Dendritic cell treated with granulocyte-macrophage colony-stimulating factor and Interleukin-4, amounts not matched to agents 40 ng/mL and 50 ng/mL, for 4 days (primary cell): Measurements from ENCODE around the gene KIAA0319L.

Source experiments
- H3K27ac Mint-ChIP-seq: one replicate; pipeline ENCODE4 v1.8.0; 2022; ENCODE audit warnings: mild to moderate bottlenecking, mixed read lengths
- H3K27me3 Mint-ChIP-seq: one replicate; pipeline ENCODE4 v1.8.0; 2022; ENCODE audit warnings: mild to moderate bottlenecking, mixed read lengths
- H3K36me3 Mint-ChIP-seq: one replicate; pipeline ENCODE4 v1.8.0; 2022; ENCODE audit warnings: low read depth, mixed read lengths
- H3K4me1 Mint-ChIP-seq: one replicate; pipeline ENCODE4 v1.8.0; 2022; ENCODE audit warnings: low read depth, mixed read lengths
- H3K4me3 Mint-ChIP-seq: one replicate; pipeline ENCODE4 v1.8.0; 2022; ENCODE audit warnings: mild to moderate bottlenecking, moderate library complexity, mixed read lengths
- H3K9me3 Mint-ChIP-seq: one replicate; pipeline ENCODE4 v1.8.0; 2022; ENCODE audit warnings: mixed read lengths
- intact Hi-C: fragments of 100-400 bp; cut with micrococcal nuclease; formaldehyde crosslinking; loops from one replicate; pipeline ENCODE4 v1.15.0; 2022

Gene KIAA0319L

GRCh38 chr1:35390600-35391494 lies 166.4 kb downstream of the KIAA0319L start:
- Mint-ChIP-seq H3K4me1 (peaks cover 5% of the 10 kb centered on the region), H3K36me3 (peaks cover 80% of the 10 kb centered on the region), H3K9me3 (peaks cover 15% of the 10 kb centered on the region)

GRCh38 chr1:35386959-35387358 lies 170.2 kb downstream of the KIAA0319L start:
- H3K9me3 Mint-ChIP-seq: peaks cover 16% of the 10 kb centered on the region
- no peak overlapping the region for H3K27ac Mint-ChIP-seq
- H3K36me3 Mint-ChIP-seq: peaks cover 60% of the 10 kb centered on the region
- H3K4me1 Mint-ChIP-seq: peaks cover 5% of the 10 kb centered on the region
- H3K4me3 Mint-ChIP-seq: no peak overlapping the region
- H3K27me3 Mint-ChIP-seq: no peaks in the 10 kb centered on the region
- intact Hi-C loops: no loop called here

More at GRCh38 chr1:35390600-35391494, 166.4 kb downstream of the KIAA0319L start:
- Mint-ChIP-seq H3K4me3 (no peak overlapping the region), H3K27me3 (no peaks in the 10 kb centered on the region), H3K27ac (no peak overlapping the region)
- intact Hi-C loops: no loop called here

- Mint-ChIP-seq H3K27ac (no peak overlapping the region), H3K4me1 (peaks cover 5% of the 10 kb centered on the region), H3K4me3 (no peak overlapping the region), H3K27me3 (no peaks in the 10 kb centered on the region), H3K9me3 (peaks cover 16% of the 10 kb centered on the region), H3K36me3 (peaks cover 60% of the 10 kb centered on the region)
- intact Hi-C loops: no loop called here
Observed at GRCh38 chr1:35386290-35386689, 170.9 kb downstream of the KIAA0319L start.
